HG03280 (cell line): ENCODE results near the gene KRTAP10-2.
"Not testable (repeated sequence)": the region's sequence is repeated elsewhere in the genome, so short reads cannot be mapped to it uniquely, and the experiment has no call there.

Experiments
- ATAC-seq: cut with Tn5 transposase; IDR thresholded peaks from one replicate; pipeline ENCODE4 v1.9.1; 2021; ENCODE audit warnings: mild to moderate bottlenecking, moderate library complexity; ENCODE audit not compliant: unreplicated experiment

The KRTAP10-2 gene

DNA sequence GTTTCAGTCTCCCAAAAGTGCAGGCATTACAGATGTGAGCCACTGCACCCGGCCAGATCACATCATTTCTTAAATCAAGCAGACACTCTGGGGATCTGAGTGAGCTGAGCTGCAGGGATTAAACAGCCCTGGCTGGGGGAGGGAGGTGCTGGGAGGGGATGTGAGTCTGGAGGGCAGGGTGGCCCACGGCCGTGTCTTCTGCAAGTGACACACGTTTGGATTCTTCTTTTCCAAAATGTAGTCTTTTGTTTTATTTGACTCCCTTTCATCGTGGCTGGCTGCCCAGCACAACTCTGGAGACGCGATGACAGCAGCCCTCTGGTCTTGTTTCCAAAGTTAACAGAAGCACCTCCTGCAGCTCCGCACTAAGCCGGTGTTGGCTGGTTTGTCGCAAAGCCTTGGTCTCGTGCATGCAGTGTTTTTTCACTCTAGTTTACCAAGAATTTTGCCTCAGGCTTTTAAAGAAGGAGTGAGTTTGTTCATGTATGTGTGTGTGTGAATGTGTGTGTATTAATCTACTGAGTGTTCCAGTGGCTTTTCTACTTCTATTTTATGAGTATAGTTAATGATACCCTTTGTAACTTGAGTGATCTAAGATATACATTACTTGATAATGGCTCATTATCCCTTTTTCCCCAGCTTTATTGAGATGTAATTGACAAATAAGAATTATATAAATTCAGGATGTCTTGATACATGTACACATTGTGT, 31.9 kb upstream of the KRTAP10-2 start:
- ATAC-seq = no peak

GRCh38 chr21:44582055-44582454, 30.8 kb upstream of the KRTAP10-2 start:
- ATAC-seq = no peak

- ATAC-seq = no peak
Measured at GRCh38 chr21:44581158-44581557, 29.9 kb upstream of the KRTAP10-2 start.

- ATAC-seq = not testable (repeated sequence)
Measured at GRCh38 chr21:44580231-44580821, 29.0 kb upstream of the KRTAP10-2 start, which contains the start of gene KRTAP10-5. KRTAP10-5 (minus strand) TSS chr21:44580604; CDS start chr21:44580578, 26 bp downstream.

DNA sequence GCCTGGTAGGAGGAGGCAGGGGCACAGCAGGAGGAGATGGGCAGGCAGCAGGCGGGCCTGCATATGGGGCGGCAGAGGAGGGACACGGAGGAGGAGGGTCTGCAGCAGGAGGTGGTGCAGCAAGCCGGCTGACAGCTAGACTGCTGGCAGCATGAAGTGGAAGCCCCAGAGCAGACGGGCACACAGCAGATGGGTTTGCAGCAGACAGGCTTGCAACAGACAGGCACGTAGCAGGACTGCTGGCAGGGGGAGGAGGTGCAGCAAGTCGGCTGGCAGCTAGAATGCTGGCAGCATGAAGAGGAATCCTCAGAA, 28.5 kb upstream of the KRTAP10-2 start:
- ATAC-seq = no peak

GRCh38 chr21:44579056-44579832, 27.9 kb upstream of the KRTAP10-2 start:
- ATAC-seq = no peak

DNA sequence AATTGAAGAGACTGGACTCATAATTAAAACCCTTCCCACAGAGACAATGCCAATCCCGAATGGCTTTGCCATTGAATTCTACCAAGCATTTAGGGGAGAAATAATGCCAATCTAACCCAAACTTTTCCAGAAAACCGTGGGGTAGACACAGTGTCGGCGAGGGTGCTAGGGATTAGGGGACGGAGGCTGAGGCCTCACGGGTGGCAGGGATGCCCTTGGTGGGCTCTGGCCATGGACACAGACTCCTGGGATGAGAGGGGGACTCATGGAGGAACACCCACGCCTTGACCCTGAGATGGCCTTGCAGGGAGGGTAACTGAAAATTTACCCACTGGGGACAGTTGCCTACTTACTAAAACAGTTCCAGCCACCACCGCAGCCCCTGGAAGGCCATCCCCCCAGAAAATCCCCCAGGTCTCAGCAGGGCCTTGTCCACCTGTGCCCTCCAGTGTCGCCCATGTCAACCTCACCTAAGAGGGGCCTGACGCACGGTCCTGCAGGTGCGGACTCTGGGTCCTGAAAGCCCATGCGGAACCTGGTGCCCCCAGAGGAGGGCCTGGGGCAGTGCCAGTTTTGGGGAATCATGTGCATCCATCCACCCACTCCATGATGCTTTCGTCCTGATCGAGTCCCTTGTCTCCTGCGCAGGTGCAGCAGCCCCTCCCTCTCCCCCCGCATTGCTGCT, 27.2 kb upstream of the KRTAP10-2 start:
- ATAC-seq = no peak

DNA sequence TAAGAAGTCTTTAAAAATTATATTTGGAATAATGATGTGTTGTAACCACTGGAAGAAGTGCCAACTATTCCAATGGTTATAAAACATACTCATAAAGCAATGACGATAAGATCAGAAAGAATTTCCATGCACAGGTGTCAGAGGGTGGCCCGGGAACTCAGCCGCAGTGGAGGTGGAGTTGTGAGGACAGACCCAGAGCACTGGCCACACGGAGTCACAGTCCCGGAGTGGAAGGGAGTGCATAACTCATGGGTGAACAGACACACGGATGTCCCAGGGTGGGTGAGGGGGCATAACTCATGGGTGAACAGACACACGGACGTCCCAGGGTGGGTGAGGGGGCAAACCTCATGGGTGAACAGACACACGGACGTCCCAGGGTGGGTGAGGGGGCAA, 24.7 kb upstream of the KRTAP10-2 start:
- no peak for ATAC-seq

GRCh38 chr21:44575307-44576024, 24.2 kb upstream of the KRTAP10-2 start:
- ATAC-seq = no peak

- no peak for ATAC-seq
Measured at GRCh38 chr21:44574457-44575306, 23.4 kb upstream of the KRTAP10-2 start.

DNA sequence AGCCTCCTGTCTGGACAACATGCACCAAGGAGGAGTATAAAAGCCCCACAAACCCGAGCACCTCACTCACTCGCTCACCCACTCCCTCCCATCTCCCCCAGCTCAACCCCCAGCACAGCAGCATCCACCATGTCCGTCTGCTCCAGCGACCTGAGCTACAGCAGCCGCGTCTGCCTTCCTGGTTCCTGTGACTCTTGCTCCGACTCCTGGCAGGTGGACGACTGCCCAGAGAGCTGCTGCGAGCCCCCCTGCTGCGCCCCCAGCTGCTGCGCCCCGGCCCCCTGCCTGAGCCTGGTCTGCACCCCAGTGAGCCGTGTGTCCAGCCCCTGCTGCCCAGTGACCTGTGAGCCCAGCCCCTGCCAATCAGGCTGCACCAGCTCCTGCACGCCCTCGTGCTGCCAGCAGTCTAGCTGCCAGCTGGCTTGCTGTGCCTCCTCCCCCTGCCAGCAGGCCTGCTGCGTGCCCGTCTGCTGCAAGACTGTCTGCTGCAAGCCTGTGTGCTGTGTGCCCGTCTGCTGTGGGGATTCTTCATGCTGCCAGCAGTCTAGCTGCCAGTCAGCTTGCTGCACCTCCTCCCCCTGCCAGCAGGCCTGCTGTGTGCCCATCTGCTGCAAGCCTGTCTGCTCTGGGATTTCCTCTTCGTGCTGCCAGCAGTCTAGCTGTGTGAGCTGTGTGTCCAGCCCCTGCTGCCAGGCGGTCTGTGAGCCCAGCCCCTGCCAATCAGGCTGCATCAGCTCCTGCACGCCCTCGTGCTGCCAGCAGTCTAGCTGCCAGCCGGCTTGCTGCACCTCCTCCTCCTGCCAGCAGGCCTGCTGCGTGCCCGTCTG, 22.5 kb upstream of the KRTAP10-2 start, which contains the start of gene KRTAP10-4:
Gene KRTAP10-4 (plus strand): TSS at position 100 of the 827 bp plus-strand sequence. CDS start 30 bp downstream, at position 130.
- ATAC-seq = not testable (repeated sequence)

DNA sequence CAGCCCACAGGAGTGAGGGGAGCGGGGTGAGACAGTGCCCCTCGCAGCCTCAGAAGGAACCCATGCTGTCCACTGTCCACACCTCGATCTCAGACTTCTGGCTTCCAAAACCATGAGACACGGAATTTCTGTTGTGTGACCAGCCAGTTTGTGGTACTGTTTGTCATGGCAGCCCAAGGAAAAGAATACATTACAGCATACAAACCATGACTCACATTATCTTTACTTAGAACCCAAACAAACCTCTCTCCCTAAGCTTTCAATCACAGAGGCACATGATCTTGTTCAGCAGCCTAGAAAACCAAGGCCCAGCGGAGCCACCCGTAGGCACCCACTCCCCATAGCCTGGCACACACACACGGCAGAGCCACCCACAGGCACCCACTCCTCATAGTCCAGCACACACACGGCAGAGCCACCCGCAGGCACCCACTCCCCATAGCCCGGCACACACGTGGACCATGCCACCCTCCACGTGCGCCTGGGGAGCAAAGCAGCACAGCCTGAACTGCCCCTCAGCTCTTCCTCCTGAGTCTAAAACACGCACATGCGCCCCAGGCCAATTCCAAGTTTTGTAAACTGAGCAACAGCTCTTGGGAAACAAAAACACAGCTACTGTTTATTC, 21.8 kb upstream of the KRTAP10-2 start:
- ATAC-seq = no peak

DNA sequence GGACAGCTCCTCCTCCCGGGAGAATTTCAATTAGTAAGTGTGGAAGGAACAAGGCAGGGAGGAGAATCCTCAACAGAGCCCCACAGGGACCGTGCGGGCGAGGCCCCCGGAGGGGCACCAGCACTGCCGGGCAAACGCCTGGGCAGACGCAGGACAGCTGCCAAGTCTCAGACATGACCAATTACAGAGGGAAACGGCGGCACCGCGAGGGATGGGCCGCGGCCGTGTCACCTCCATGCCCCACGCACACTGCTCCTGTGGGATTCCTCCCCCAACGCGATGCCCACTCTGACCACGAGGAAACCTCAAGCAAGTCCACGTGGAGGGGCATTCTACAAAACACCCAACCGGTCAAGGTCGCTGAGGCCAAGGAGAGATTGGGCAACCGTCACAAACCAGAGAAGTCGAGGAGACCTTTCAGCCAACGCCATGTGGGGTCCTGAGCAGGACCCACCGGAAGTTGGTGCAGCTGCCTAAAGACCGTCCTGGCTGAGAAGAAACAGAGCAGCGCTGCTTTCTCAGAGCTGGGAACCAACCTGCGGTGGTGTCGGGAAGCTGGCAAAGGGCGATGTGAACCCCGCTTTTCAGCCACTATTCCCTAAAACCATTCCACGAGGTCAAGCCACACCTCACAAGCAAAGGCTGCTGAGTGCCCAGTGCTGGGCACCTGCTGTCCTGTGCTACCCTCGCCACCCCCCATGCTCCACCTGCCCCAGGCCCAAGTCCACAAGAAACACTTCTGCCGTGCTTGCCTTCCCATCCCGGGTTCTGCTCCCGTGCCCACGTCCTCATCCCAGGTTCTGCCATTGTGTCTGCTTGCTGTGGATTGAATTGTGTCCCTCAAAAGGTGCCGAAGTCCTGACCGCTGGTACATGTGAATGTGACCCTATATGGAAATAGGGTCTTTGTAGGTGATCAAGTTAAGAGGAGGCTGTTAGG, 20.8 kb upstream of the KRTAP10-2 start:
- ATAC-seq = no peak

GRCh38 chr21:44571296-44571695, 20.0 kb upstream of the KRTAP10-2 start:
- ATAC-seq = no peak

DNA sequence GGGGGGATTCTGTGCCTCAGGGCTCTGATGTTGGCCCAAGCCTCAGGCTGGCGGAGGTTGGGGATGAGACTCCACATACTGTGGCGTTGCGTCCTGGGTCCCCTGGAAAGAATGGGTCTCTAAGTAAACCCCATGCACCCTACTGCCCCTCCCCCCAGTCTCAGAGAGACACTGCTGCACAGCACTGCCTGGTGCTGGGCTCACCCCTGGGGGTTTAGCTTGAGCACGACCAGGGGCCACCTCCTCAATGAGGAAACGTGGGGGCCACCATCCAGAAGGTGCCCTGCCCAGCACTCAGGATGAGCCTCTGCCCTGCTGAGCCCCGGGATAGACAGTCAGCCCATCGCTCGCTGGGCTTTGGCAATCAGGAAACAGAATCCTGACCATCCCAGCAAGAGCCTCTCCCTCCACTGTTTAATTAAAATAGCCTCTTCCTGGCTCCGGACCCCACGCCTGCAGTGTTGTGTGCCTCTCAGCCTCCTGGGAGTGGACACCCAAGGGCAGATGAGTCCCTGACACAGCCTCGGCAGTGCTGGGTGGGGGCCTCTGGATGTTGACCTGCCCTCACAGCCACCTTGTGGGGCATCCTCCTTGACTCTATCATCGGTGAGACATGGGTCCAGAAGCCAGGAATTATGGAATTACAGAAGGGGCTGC, 18.7 kb upstream of the KRTAP10-2 start:
- no peak for ATAC-seq

DNA sequence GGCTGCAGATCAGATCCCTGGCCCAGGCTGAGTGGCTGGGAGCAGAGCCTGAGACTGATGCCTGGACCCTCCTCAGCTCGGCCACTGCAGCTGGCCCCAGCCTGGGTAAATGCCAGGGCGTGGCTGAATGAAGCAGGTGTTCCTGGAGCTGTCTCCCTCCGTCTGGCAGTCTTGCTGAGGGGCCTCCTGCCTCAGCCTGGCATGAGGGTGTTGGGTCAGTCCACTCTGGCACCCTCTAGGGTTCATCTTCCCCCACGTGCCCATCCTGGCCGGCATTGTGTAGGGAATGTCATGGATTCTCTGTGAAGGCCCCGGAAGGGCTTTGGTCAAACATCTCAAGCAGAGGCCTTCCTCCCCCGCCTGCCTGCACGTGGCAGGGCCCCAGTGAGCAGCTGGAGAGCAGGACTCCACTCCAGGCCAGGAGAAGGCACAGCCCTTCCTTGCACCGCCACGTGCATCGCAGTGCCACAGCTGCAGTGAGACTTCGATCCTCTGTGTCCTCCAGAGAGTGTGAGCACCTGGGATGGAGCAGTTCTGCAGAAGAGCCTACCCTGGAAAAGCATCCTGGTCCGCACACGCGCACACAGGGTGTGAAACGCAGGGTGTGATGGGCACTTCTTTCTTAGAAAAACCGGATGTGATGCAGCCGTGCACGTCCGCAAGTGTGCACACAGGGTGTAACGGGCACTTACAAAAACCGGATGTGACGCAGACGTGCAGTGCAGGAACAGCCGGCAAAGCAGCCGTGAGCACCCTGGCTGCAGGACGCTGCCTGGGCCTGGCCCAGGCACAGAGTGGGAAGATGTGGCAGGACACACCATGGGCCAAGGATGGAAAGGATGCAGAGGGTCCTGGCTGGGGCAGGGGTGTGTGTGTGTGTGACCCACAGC, 17.6 kb upstream of the KRTAP10-2 start:
- ATAC-seq = no peak
